ENCODE measurements around the gene MFRP.

Gene MFRP

GRCh38 chr11:119356349-119357031 lies 10.0 kb upstream of the MFRP start:
- no peak for DNase-seq

GRCh38 chr11:119355091-119355843 lies 8.8 kb upstream of the MFRP start:
- DNase-seq: no peak

GRCh38 chr11:119352857-119353260 lies 6.4 kb upstream of the MFRP start:
- DNase-seq: peak; percentile 75

GRCh38 chr11:119351232-119351631 lies 4.7 kb upstream of the MFRP start:
- no peak for DNase-seq

GRCh38 chr11:119350302-119350701 lies 3.8 kb upstream of the MFRP start:
- no peak for DNase-seq

GRCh38 chr11:119347940-119348605 lies 1.6 kb upstream of the MFRP start:
- DNase-seq: peak; percentile 17

GRCh38 chr11:119347242-119347641 lies 737 bp upstream of the MFRP start:
- DNase-seq: no peak

GRCh38 chr11:119345685-119346084 lies 820 bp downstream of the MFRP start:
- no peak for DNase-seq

GRCh38 chr11:119344291-119345010 lies 2.1 kb downstream of the MFRP start:
- no peak for DNase-seq

GRCh38 chr11:119343726-119344125 lies 2.8 kb downstream of the MFRP start:
- no peak for DNase-seq

GRCh38 chr11:119342362-119343130 lies 4.0 kb downstream of the MFRP start:
- no peak for DNase-seq

GRCh38 chr11:119342023-119342300 lies 4.5 kb downstream of the MFRP start:
- no peak for DNase-seq

- no peak for DNase-seq
These were observed 5.1 kb downstream of the MFRP start for GRCh38 chr11:119341222-119342022.

- no peak for DNase-seq
These were observed 5.9 kb downstream of the MFRP start, which contains the start of gene C1QTNF5 for GRCh38 chr11:119340335-119341221. Gene C1QTNF5, minus strand, starts transcription at chr11:119340883. Its CDS starts 486 bp downstream, at chr11:119340397.

GRCh38 chr11:119339589-119340334 lies 6.7 kb downstream of the MFRP start:
- no peak for DNase-seq

GRCh38 chr11:119338965-119339588 lies 7.4 kb downstream of the MFRP start:
- DNase-seq: no peak

GRCh38 chr11:119338318-119338890 lies 8.1 kb downstream of the MFRP start:
- DNase-seq: no peak

GRCh38 chr11:119337581-119338317 lies 8.8 kb downstream of the MFRP start:
- no peak for DNase-seq

Data from NCI-H524 treated with DMSO at 0.1 percent for 48 hours (cell line).